Keratinocyte (primary cell): ENCODE data around the gene TFAP2E. TPM values are rescaled to one million over a fixed set of nuclear protein-coding genes. Genes with fewer than 3 reads are reported as not detected.

Experiments used
- DNase-seq: peaks from one replicate; pipeline ENCODE4 v3.0.0-alpha.2; 2011; ENCODE audit warnings: low read depth, missing footprints, low spot score
- FAIRE-seq: peaks from 2 replicates; lab custom pipeline; 2011; peaks lifted over from hg19 to GRCh38; lab: Jason Lieb, UNC
- H2AFZ ChIP-seq: 2 replicates; pipeline ENCODE4 v1.6.0; 2012; ENCODE audit warnings: low read length, control low read depth, inconsistent platforms; ENCODE audit not compliant: control insufficient read depth
- H3K27ac ChIP-seq: 2 replicates; pipeline ENCODE4 v1.5.1; 2011; ENCODE audit warnings: low read length; ENCODE audit not compliant: control insufficient read depth, insufficient read depth
- H3K27me3 ChIP-seq: 3 replicates; pipeline ENCODE4 v1.6.0; 2011; ENCODE audit warnings: low read length; ENCODE audit not compliant: control insufficient read depth, insufficient read depth; ENCODE audit errors: extremely low read depth
- H3K36me3 ChIP-seq, 2 experiments: 2 replicates in 1 of 2; 3 replicates in 1 of 2; pipeline ENCODE4 v1.5.1; 2011; ENCODE audit warnings: low read length in 2 of 2, mild to moderate bottlenecking in 1 of 2; ENCODE audit not compliant: control insufficient read depth in 2 of 2, insufficient read depth in 2 of 2; ENCODE audit errors: extremely low read depth in 1 of 2
- H3K4me1 ChIP-seq: 3 replicates; pipeline ENCODE4 v1.5.1; 2011; ENCODE audit warnings: low read length; ENCODE audit not compliant: control insufficient read depth, insufficient read depth; ENCODE audit errors: extremely low read depth
- H3K4me2 ChIP-seq: 3 replicates; pipeline ENCODE4 v1.6.0; 2011; ENCODE audit warnings: low read depth, low read length; ENCODE audit not compliant: control insufficient read depth, insufficient read depth; ENCODE audit errors: extremely low read depth
- H3K4me3 ChIP-seq, 3 experiments: fragments of 200-600 bp in 1 of 3; sonication (generic) in 1 of 3; 2 replicates in 2 of 3; 3 replicates in 1 of 3; pipeline ENCODE4 v1.5.1; 2011 to 2016; ENCODE audit warnings: low read length in 3 of 3, mild to moderate bottlenecking in 3 of 3, control low read depth in 2 of 3, inconsistent platforms in 1 of 3, low read depth in 1 of 3, mixed read lengths in 1 of 3, mixed run types in 1 of 3, moderate library complexity in 1 of 3; ENCODE audit not compliant: control insufficient read depth in 2 of 3, insufficient read depth in 2 of 3; ENCODE audit errors: extremely low read depth in 1 of 3
- H3K79me2 ChIP-seq: 2 replicates; pipeline ENCODE4 v1.6.0; 2012; ENCODE audit warnings: low read length; ENCODE audit not compliant: control insufficient read depth, insufficient read depth
- H3K9ac ChIP-seq: 3 replicates; pipeline ENCODE4 v1.6.0; 2011; ENCODE audit warnings: low read length; ENCODE audit not compliant: control insufficient read depth, insufficient read depth; ENCODE audit errors: extremely low read depth
- H3K9me1 ChIP-seq: 3 replicates; pipeline ENCODE4 v1.6.0; 2011; ENCODE audit warnings: low read length; ENCODE audit not compliant: control insufficient read depth, insufficient read depth; ENCODE audit errors: extremely low read depth
- H3K9me3 ChIP-seq: 2 replicates; pipeline ENCODE4 v1.5.1; 2012; ENCODE audit warnings: low read depth, low read length; ENCODE audit not compliant: control insufficient read depth
- H4K20me1 ChIP-seq: 3 replicates; pipeline ENCODE4 v1.6.0; 2011; ENCODE audit warnings: low read length; ENCODE audit not compliant: control insufficient read depth, insufficient read depth; ENCODE audit errors: extremely low read depth
- EZH2 ChIP-seq: IDR thresholded peaks from one replicate; pipeline ENCODE4 v1.6.1; 2012; ENCODE audit warnings: inconsistent platforms, mild to moderate bottlenecking, low read length, moderate library complexity
- dilution Hi-C: fragments of 300-500 bp; cut with MboI; formaldehyde crosslinking; loops from one replicate; pipeline ENCODE4 v1.7.0; 2020; ENCODE audit warnings: low sequenced_read_pairs; ENCODE audit not compliant: extremely low pct_ligation_motif_present
- polyA plus RNA-seq, 5 experiments: library from polyadenylated mRNA; depleted of rRNA in 3 of 5; stranded (reverse) in 3 of 5; stranded (forward) in 1 of 5; unstranded in 1 of 5; fragments of >200 nt; gene quantifications; 1 replicate in 1 of 5; 2 replicates in 3 of 5; 3 replicates in 1 of 5; pipeline versions ENCODE4 v1.2.1 to v1.2.3, GENCODE V29; 2011 to 2012; ENCODE audit warnings: missing spikeins in 2 of 5, low read depth in 1 of 5, low replicate concordance in 1 of 5
- TF ChIP-seq, protein P1 (sequence below), 3 experiments: IDR thresholded peaks in 1 of 3; conservative IDR thresholded peaks in 1 of 3; optimal IDR thresholded peaks in 1 of 3; 2 replicates in 2 of 3; 3 replicates in 1 of 3; pipeline versions ENCODE3 to v1.5.1; 2011; ENCODE audit warnings: low read length in 3 of 3, mild to moderate bottlenecking in 3 of 3, moderate library complexity in 2 of 3, control low read depth in 1 of 3, inconsistent platforms in 1 of 3; ENCODE audit not compliant: insufficient read depth in 2 of 3; ENCODE audit errors: extremely low read depth in 1 of 3

Gene TFAP2E
- polyA plus RNA-seq, 1 donor (not counting 4 experiments of a cell fraction or from before 2014, with no cell fraction given) = 0.26 TPM

DNA sequence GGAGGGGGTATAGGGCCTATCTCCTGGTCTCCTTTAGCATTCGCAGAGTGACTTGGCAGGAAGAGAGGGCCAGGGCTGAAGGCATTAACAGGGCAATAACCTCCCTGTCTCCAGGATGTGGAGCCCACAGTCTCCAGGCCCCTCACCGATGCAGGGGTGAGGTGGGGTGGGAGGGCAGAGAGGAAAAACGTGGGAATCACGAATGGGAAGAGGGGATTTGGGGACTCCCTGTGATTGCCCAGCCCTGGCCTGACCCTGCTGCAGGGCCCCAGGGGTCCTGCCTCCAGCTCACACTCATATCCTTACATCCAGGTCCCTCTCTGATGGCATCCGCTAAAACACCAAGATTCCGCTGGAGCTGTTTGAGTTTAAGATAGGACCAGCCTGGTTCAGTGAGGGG lies 14.6 kb downstream of the TFAP2E start:
- no peak overlapping the region for H3K9ac ChIP-seq
- no peak overlapping the region for H3K4me2 ChIP-seq
- no peaks in the 10 kb centered on the region for H3K27me3 ChIP-seq
- H3K79me2 ChIP-seq = no peaks in the 10 kb centered on the region
- H3K9me3 ChIP-seq = no peaks in the 10 kb centered on the region
- FAIRE-seq (no peak), DNase-seq (no peak)
- H3K4me1 ChIP-seq = no peaks in the 10 kb centered on the region
- H3K27ac ChIP-seq = no peak overlapping the region
- dilution Hi-C loops = no loop called here
- H3K9me1 ChIP-seq = no peaks in the 10 kb centered on the region
- H3K4me3 ChIP-seq = no peak overlapping the region
- TF ChIP-seq, protein P1, sequence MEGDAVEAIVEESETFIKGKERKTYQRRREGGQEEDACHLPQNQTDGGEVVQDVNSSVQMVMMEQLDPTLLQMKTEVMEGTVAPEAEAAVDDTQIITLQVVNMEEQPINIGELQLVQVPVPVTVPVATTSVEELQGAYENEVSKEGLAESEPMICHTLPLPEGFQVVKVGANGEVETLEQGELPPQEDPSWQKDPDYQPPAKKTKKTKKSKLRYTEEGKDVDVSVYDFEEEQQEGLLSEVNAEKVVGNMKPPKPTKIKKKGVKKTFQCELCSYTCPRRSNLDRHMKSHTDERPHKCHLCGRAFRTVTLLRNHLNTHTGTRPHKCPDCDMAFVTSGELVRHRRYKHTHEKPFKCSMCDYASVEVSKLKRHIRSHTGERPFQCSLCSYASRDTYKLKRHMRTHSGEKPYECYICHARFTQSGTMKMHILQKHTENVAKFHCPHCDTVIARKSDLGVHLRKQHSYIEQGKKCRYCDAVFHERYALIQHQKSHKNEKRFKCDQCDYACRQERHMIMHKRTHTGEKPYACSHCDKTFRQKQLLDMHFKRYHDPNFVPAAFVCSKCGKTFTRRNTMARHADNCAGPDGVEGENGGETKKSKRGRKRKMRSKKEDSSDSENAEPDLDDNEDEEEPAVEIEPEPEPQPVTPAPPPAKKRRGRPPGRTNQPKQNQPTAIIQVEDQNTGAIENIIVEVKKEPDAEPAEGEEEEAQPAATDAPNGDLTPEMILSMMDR (optimal IDR thresholded peaks at IDR 0.05 in 1 of 3, IDR thresholded peaks at IDR 0.05 in 1 of 3, conservative IDR thresholded peaks at IDR 0.05 in 1 of 3; ENCODE audit: extremely low read depth in 1 of 3, insufficient read depth in 2 of 3, low read length in 3 of 3) = no peak
- TF ChIP-seq EZH2 = no peak
- H3K36me3 ChIP-seq = peaks cover 0 to 1% of the 10 kb centered on the region in 2 experiments
- H2AFZ ChIP-seq = no peak overlapping the region
- no peaks in the 10 kb centered on the region for H4K20me1 ChIP-seq

DNA sequence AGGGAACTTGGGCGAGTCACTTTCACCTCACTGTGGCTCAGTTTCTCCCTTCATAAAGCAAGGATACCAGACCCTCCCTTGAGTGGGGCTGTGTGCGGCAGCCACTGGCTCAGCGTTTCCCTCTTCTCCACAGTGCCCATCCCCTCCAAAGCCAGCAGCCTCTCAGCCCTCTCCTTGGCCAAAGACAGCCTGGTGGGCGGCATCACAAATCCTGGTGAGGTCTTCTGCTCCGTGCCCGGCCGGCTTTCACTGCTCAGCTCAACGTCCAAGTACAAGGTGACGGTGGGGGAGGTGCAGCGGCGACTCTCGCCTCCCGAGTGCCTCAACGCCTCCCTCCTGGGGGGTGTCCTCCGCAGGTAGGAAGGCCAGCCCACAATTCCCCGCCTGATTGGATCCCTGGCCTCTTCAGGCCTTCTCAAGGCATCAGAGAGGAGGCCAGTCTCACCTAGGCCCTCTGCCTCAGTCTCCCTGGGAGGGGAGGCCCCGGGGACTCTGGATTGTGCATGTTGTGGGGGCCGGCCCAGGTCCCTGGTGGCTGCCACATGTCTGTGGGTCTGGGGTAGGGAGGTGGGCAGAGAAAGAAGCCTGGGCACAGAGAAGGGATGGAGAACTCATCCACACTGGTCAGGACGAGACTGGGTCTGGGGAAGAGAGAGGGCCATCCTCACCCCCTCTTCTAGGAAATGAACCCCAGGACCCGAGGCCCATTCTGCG lies 15.2 kb downstream of the TFAP2E start:
- Histone ChIP-seq H3K9me3 (no peaks in the 10 kb centered on the region), H3K79me2 (no peaks in the 10 kb centered on the region), H4K20me1 (no peaks in the 10 kb centered on the region), H3K27ac (no peak overlapping the region), H3K4me3 (no peak overlapping the region), H2AFZ (no peak overlapping the region), H3K4me2 (no peak overlapping the region), H3K4me1 (no peaks in the 10 kb centered on the region), H3K27me3 (no peaks in the 10 kb centered on the region), H3K36me3 (peaks cover 0 to 1% of the 10 kb centered on the region in 2 experiments), H3K9me1 (no peaks in the 10 kb centered on the region), H3K9ac (no peak overlapping the region)
- DNase-seq (no peak), FAIRE-seq (no peak)
- dilution Hi-C loops = no loop called here
- TF ChIP-seq, protein P1 (optimal IDR thresholded peaks at IDR 0.05 in 1 of 3, IDR thresholded peaks at IDR 0.05 in 1 of 3, conservative IDR thresholded peaks at IDR 0.05 in 1 of 3; ENCODE audit: extremely low read depth in 1 of 3, insufficient read depth in 2 of 3, low read length in 3 of 3) = no peak
- no peak for TF ChIP-seq EZH2
